ENCODE measurements around the gene CUL7.
"Not testable (repeated sequence)": the region's sequence is repeated elsewhere in the genome, so short reads cannot be mapped to it uniquely, and the experiment has no call there.

The CUL7 gene

DNA sequence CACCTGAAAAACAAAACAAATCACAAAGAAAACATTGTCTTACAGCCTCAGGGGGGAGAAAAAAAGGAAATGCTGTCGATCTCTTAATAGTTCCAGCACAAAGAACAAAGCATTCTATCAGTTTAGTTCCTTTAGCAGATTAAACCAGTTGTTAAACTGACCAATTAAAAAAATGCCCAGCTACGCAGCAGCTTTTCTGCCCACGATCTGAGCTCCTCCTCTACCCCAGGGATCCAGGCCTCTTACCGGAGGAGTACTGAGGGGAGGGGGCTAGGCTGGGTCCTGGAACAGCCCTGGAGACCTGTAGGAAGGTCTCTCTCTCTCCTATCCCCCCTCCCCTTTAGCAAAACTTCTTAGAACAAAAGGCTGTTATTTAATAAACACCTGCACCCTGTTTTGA, 35.8 kb upstream of the CUL7 start:
- Mint-ChIP-seq H3K27ac (ENCODE audit: low read depth) (no peak overlapping the region), H3K4me3 (no peak overlapping the region), H3K4me1 (peaks cover 11% of the 10 kb centered on the region), H3K27me3 (no peaks in the 10 kb centered on the region), H3K36me3 (ENCODE audit: insufficient read depth) (no peaks in the 10 kb centered on the region), H3K9me3 (no peaks in the 10 kb centered on the region)
- no peak for DNase-seq (ENCODE audit: low spot score in 2 of 2)
- ATAC-seq (replicated peaks; ENCODE audit: extremely low read depth, poor library complexity, severe bottlenecking): no peak

DNA sequence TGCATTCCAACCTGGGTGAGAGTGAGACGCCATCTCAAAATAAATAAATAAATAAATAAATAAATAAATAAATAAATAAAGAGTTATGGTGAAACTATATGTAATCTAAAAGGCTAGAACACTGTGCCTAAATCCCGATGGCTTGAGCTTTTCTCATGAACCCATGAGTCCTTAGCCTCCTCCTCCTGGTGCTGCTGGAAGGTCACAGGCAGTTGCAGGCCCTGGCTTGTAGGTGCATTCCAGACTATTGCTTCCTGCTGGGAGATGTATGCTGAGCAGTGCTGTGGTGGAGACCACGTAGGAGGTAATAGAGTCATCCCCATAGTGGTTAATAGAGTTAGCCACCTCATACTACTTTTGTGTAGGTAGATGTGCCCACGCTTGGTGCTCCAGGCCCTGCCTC, 35.0 kb upstream of the CUL7 start:
- H3K36me3 Mint-ChIP-seq (ENCODE audit: insufficient read depth): no peaks in the 10 kb centered on the region
- ATAC-seq (replicated peaks; ENCODE audit: extremely low read depth, poor library complexity, severe bottlenecking): no peak

DNA sequence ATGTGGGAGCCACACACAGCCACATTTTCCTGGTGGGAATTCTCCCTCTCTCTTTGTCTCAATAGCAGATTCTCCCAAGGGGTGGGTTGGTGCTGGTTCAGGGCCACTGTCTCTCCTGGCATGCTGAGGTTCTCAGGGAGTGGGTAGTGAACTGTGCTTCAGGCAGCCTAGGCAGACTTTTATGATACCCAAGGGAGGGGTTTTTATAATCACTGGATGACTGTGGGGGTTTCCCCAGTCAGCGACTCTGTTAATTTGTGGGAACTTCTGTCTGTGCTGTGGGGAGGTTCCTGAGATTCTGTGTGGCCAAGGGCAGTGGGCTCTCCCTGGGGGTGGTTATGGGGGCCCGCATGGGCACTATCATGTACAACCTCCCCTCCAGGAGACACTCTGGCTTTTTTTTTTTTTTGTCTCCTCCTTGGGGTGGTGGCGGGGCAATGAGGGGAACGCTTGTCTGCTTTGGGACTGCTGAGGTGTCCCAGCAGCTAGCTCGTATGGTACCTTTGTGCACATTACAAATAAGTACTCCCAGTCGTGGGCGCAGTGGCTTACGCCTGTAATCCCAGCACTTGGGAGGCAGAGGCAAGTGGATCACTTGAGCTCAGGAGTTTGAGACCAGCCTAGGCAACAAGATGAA, 32.5 kb upstream of the CUL7 start:
- DNase-seq (ENCODE audit: low spot score in 2 of 2) (no peak), ATAC-seq (replicated peaks; ENCODE audit: extremely low read depth, poor library complexity, severe bottlenecking) (no peak)
- no peak overlapping the region for H3K27ac Mint-ChIP-seq (ENCODE audit: low read depth)

More for the DNA sequence above, 35.0 kb upstream of the CUL7 start:
- no peak overlapping the region for H3K27ac Mint-ChIP-seq (ENCODE audit: low read depth)
- H3K9me3 Mint-ChIP-seq: no peaks in the 10 kb centered on the region
- H3K4me3 Mint-ChIP-seq: no peak overlapping the region
- peaks cover 7% of the 10 kb centered on the region for H3K27me3 Mint-ChIP-seq
- peaks cover 11% of the 10 kb centered on the region for H3K4me1 Mint-ChIP-seq
- no peak for DNase-seq (ENCODE audit: low spot score in 2 of 2)

DNA sequence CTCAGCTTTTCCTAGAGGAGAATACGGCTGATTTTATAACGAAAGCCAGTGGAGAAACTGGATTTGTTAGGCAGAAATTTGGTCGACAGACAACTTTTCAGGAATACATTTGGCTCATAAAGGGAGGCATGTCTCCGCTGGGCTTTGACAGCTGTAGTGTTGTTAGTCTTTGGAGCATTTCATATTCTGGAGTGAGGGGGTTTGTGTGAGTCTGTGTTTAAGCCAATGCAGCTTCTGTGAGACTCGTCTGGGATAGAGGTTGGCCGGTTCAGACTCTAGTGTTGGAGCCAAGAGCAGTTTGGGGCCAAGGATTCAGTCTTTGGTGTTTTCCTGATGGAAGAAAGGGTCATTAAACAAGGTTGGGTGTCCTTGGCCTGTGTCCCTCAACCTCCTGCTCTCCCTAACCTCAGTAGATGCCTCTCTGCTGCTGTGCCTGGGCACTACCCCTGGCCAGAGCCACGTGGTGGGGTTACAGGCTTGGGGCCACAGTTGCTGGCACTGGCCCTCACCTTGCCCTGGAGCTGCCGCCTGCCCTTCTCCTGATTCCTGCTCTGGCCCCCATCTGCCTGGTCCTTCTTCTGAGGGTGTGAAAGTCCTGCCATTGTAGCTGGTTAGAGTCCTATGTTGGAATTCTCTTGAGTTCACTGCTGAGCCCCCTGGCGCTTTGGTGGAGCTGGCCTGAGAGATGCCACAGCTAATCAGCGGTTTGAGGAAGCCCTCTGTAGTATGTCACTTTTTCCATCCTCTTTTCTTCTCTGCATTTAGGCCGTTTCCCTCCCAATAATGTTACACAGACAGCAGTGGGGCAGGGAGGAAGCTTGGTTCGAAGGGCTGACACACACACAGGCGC, 29.4 kb upstream of the CUL7 start:
- Mint-ChIP-seq H3K9me3 (no peaks in the 10 kb centered on the region), H3K36me3 (ENCODE audit: insufficient read depth) (peaks cover 1% of the 10 kb centered on the region), H3K27me3 (peaks cover 21% of the 10 kb centered on the region), H3K4me3 (no peak overlapping the region), H3K27ac (ENCODE audit: low read depth) (no peak overlapping the region), H3K4me1 (no peaks in the 10 kb centered on the region)
- DNase-seq (ENCODE audit: low spot score in 2 of 2) (no peak), ATAC-seq (replicated peaks; ENCODE audit: extremely low read depth, poor library complexity, severe bottlenecking) (no peak)

More for the DNA sequence above, 32.5 kb upstream of the CUL7 start:
- H3K36me3 Mint-ChIP-seq (ENCODE audit: insufficient read depth): no peaks in the 10 kb centered on the region
- H3K4me3 Mint-ChIP-seq: no peak overlapping the region
- no peaks in the 10 kb centered on the region for H3K9me3 Mint-ChIP-seq
- H3K4me1 Mint-ChIP-seq: no peaks in the 10 kb centered on the region
- peaks cover 16% of the 10 kb centered on the region for H3K27me3 Mint-ChIP-seq

DNA sequence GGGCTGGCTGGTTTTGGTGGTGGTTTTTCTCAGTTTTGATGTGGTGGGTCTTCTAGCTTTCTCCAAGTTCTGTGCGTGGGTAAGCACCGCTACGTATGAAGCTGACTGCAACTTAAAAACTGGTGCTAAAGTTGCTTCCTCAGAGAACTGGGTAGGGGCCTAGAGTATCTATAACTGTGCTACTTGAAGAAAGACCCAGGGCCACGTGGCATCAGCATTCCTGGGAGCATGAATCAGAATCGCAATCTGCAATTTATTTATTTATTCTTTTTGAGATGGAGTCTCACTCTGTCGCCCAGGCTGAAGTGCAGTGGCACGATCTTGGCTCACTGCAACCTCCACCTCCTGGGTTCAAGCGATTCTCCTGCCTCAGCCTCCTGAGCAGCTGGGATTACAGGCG, 28.3 kb upstream of the CUL7 start:
- not testable (repeated sequence) for H3K9me3 Mint-ChIP-seq; H3K36me3 Mint-ChIP-seq (ENCODE audit: insufficient read depth); H3K4me3 Mint-ChIP-seq; H3K27ac Mint-ChIP-seq (ENCODE audit: low read depth); H3K4me1 Mint-ChIP-seq; ATAC-seq (replicated peaks; ENCODE audit: extremely low read depth, poor library complexity, severe bottlenecking); DNase-seq (ENCODE audit: low spot score in 2 of 2)
- peaks cover 29% of the 10 kb centered on the region for H3K27me3 Mint-ChIP-seq

DNA sequence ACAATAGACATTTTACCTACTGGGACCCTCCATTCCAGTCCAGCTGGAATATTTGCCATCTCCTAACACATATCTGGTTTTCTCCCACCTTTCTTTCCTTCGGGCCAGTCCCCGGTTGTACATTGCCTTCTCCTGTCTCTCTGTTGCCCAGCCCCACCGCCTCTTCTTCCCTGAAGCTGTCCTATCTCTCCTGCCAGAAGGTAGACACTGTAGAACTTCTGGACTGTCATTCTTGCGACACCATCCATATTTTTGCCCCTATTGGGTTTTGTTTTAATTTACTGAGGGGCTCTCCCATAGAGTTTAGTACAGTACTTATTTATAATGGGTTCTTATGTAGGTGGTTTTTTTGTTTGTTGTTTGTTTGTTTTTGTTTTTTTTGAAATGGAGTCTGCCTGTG, 27.4 kb upstream of the CUL7 start:
- ATAC-seq (replicated peaks; ENCODE audit: extremely low read depth, poor library complexity, severe bottlenecking) (no peak), DNase-seq (ENCODE audit: low spot score in 2 of 2) (no peak)
- H3K27me3 Mint-ChIP-seq: peaks cover 29% of the 10 kb centered on the region
- H3K4me1 Mint-ChIP-seq: no peaks in the 10 kb centered on the region
- no peak overlapping the region for H3K27ac Mint-ChIP-seq (ENCODE audit: low read depth)
- peaks cover 1% of the 10 kb centered on the region for H3K36me3 Mint-ChIP-seq (ENCODE audit: insufficient read depth)
- no peaks in the 10 kb centered on the region for H3K9me3 Mint-ChIP-seq
- H3K4me3 Mint-ChIP-seq: no peak overlapping the region

DNA sequence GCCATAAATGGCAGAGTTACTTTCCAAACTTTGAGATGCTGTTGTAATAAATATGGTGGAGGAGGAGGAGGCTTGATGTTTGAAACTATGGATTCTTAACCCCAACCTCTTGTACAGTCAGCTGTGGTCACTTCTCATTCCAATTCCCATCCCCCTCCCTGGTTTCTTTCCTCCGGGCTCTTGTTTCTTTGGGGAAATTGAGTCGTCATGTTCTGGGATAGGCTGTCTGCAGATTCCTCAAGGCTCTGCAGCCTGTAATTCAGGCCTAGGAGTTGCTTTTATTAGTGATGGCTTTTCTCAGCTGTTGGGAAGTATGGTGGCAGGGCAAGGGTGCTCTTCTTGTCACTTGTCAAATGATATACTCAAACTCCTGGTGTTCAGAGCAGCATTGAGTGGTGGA, 25.0 kb upstream of the CUL7 start:
- Mint-ChIP-seq H3K9me3 (no peaks in the 10 kb centered on the region), H3K4me3 (no peak overlapping the region), H3K27me3 (peaks cover 23% of the 10 kb centered on the region), H3K36me3 (ENCODE audit: insufficient read depth) (peaks cover 1% of the 10 kb centered on the region), H3K4me1 (no peaks in the 10 kb centered on the region), H3K27ac (ENCODE audit: low read depth) (no peak overlapping the region)
- DNase-seq (ENCODE audit: low spot score in 2 of 2) (no peak), ATAC-seq (replicated peaks; ENCODE audit: extremely low read depth, poor library complexity, severe bottlenecking) (no peak)

DNA sequence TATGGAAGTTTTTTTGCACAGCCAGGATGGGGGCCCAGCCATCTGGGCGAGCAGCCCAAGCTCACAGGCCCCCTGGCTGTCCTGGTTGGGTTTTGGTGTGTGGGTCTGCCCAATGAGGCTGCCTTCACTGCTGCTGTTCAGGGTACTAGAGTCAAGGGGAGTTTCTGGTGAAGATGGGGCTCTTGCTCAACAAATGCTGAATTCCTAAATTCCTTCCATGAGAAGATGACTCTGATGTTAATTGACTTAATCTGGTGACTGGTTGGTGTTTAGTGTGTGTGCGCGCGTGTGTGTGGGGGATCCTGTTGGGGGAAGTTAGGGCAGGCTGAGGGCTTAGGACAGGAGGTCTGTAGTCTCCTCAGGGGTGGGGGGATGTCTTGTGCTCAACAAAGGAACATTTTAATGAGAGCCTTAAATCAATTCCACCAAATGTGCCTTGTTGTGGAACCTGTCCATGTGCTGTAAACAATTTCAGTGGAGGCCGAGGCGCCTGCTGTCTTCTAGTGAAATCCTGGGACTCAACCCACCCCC, 24.4 kb upstream of the CUL7 start:
- DNase-seq (ENCODE audit: low spot score in 2 of 2): no peak

DNA sequence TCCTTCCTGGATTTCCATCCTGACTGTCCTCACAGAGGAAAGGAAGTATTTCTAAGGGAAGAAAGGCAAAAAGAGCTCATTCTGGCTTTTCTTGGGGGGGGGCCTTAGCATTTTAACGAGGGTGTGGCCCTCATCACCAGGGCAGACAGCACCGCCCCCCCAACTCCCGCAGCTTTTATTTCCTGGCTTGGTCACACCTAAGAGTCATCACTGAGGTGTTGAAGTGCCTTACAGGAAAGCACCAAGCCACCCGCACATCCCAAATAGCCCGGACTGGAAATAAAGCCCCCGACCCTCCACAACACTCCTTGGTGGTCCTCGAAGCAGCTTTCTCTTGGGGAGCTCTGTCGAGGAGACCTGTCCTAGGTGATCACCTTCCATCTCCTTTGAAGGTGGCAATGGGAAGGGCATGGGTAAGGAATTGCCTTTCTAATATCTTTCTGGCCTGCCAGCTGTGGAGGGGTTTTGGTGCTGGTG, 23.7 kb upstream of the CUL7 start:
- Mint-ChIP-seq H3K4me1 (no peaks in the 10 kb centered on the region), H3K4me3 (peak overlapping the region; percentile 49), H3K9me3 (no peaks in the 10 kb centered on the region), H3K27ac (ENCODE audit: low read depth) (no peak overlapping the region), H3K27me3 (peaks cover 13% of the 10 kb centered on the region), H3K36me3 (ENCODE audit: insufficient read depth) (peaks cover 4% of the 10 kb centered on the region)
- ATAC-seq (replicated peaks; ENCODE audit: extremely low read depth, poor library complexity, severe bottlenecking) (no peak), DNase-seq (ENCODE audit: low spot score in 2 of 2) (no peak)

More for the DNA sequence above, 24.4 kb upstream of the CUL7 start:
- H3K9me3 Mint-ChIP-seq: no peaks in the 10 kb centered on the region
- H3K36me3 Mint-ChIP-seq (ENCODE audit: insufficient read depth): peaks cover 4% of the 10 kb centered on the region
- peak overlapping the region; percentile 49 for H3K4me3 Mint-ChIP-seq
- ATAC-seq (replicated peaks; ENCODE audit: extremely low read depth, poor library complexity, severe bottlenecking): no peak
- H3K27ac Mint-ChIP-seq (ENCODE audit: low read depth): no peak overlapping the region
- H3K4me1 Mint-ChIP-seq: no peaks in the 10 kb centered on the region
- peaks cover 16% of the 10 kb centered on the region for H3K27me3 Mint-ChIP-seq

DNA sequence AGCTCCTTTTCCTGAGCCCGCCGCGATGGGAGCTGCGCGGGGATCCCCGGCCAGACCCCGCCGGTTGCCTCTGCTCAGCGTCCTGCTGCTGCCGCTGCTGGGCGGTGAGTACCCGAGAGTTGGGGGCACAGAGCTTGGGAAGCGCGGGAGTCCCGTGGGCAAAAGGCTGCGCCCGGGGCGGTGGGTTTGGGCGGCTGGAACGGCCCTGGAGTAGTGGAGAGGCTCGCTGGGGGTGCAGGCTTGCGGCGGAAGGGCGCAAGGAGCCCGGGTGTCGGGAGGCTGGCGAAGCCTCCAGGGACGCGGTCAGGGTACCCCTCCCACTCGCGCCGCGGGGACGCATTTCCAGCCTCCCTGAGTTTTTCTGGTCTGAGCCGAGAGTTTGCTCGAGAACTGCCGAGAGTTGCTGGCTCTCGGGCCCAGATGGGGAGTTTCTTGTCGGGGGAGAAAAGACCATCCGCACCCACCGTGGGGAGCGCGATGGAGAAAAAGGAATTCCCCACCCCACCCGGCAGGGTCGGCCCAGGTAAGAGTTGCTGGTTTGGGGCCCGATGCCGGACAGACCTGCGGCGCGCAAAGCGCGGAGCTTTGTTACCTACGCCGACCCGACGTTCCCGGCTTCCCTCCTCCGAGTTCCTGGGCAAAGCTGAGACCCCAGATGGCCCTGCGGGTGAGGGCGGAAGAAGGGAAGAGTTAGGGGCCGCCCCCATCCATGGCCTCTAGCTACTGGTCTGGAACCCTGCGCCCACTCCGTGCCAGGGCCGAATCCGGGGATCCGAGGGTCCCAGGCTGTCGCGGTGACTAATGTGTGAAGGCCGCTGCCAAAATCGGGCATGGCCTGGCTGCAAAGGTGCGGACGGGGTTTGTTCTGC, 23.0 kb upstream of the CUL7 start:
- DNase-seq (ENCODE audit: low spot score in 2 of 2) (no peak), ATAC-seq (replicated peaks; ENCODE audit: extremely low read depth, poor library complexity, severe bottlenecking) (no peak)
- H3K36me3 Mint-ChIP-seq (ENCODE audit: insufficient read depth): peaks cover 4% of the 10 kb centered on the region
- no peaks in the 10 kb centered on the region for H3K9me3 Mint-ChIP-seq
- no peaks in the 10 kb centered on the region for H3K4me1 Mint-ChIP-seq
- H3K27me3 Mint-ChIP-seq: peaks cover 13% of the 10 kb centered on the region
- H3K27ac Mint-ChIP-seq (ENCODE audit: low read depth): no peak overlapping the region
- peak overlapping the region; percentile 49 for H3K4me3 Mint-ChIP-seq

DNA sequence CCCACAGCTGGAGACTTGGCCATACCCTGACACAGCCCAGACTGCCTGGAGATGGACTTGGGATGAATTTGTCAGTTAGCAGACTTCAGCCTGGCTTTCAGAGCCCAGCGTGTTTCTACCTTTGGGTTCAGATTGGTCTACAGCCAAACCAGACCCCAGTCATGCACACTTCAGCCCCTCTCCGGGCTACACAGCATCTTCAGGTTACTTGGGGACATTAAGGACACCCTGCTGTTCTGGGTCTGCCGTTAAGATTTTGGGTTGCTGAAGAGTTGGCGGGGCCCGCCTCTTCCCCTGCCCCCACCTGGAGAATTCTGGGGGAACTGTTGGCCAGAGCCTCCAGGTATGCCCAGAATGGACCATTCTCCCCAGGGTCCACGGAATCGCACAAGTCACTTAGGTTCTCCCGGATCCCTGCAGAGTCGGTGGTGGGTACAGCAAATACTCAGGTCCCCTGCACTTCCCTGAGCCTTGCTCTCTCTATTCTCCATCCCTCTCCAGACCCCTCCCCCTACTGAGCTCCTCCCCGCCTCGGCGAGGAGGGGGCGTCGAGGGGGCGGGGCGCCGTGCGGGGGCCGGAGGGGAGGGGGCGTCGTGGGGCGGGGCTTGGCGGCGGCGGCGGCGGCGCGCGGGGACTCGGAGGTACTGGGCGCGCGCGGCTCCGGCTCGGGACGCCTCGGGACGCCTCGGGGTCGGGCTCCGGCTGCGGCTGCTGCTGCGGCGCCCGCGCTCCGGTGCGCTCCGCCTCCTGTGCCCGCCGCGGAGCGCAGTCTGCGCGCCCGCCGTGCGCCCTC, 22.2 kb upstream of the CUL7 start, which contains the start of gene PTK7:
TSS of gene PTK7 (plus strand) at position 645 of the 794 bp plus-strand sequence. CDS start 175 bp downstream, outside the sequence.
- Mint-ChIP-seq H3K4me1 (no peaks in the 10 kb centered on the region), H3K27ac (ENCODE audit: low read depth) (no peak within 1 kb of the TSS)

More for the DNA sequence above, 22.2 kb upstream of the CUL7 start, which contains the start of gene PTK7:
- peaks cover 4% of the 10 kb centered on the region for H3K36me3 Mint-ChIP-seq (ENCODE audit: insufficient read depth)
- H3K4me3 Mint-ChIP-seq: peak within 1 kb of the TSS; percentile 49
- peaks cover 13% of the 10 kb centered on the region for H3K27me3 Mint-ChIP-seq
- no peaks in the 10 kb centered on the region for H3K9me3 Mint-ChIP-seq
- ATAC-seq (replicated peaks; ENCODE audit: extremely low read depth, poor library complexity, severe bottlenecking) (peak; percentile 54), DNase-seq (ENCODE audit: low spot score in 2 of 2) (no peak)

Measured in central memory CD8-positive, alpha-beta T cell (primary cell).